ENCODE results near the gene PIGC.

DNA sequence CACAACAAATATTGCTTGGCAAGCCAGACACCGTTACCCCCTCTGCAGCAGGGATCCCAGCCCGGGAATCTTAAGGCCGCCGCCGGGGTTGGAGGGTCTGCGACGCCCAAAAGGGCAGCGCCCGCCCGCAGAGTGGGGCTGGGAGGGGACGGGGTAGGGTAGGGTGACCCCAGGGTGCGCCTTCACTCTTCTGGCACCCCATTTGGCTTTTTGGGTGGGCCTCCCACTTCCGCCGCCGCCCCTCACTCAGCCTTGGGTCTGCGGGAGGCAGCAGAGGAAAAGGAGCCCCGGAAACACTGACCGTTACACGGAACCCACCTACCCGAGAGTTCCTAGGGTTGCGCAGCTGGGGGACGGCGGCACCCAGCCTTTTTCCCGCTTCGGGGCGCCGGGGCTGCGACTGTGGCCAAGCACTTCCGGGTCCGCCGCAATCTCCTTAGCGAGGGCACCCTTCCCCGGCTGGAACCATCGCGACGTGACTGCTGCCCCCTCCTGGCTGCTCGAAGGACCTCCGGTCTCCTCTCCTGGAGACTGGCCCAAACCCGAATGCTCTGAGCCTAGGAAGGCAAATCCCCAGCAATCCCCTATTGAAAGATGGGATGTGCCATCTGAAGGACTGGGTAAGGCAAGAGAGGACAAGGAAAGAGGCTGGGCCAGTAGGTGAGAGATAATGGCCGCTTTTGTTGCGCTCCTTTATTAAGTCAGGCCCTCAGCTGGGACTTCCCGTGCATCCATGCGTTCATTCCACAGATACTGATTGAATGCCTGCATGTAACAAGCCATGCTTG lies at the start of gene PIGC:
- TF ChIP-seq, protein P1, sequence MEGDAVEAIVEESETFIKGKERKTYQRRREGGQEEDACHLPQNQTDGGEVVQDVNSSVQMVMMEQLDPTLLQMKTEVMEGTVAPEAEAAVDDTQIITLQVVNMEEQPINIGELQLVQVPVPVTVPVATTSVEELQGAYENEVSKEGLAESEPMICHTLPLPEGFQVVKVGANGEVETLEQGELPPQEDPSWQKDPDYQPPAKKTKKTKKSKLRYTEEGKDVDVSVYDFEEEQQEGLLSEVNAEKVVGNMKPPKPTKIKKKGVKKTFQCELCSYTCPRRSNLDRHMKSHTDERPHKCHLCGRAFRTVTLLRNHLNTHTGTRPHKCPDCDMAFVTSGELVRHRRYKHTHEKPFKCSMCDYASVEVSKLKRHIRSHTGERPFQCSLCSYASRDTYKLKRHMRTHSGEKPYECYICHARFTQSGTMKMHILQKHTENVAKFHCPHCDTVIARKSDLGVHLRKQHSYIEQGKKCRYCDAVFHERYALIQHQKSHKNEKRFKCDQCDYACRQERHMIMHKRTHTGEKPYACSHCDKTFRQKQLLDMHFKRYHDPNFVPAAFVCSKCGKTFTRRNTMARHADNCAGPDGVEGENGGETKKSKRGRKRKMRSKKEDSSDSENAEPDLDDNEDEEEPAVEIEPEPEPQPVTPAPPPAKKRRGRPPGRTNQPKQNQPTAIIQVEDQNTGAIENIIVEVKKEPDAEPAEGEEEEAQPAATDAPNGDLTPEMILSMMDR (IDR thresholded peaks at IDR 0.05): peak; percentile 52 to 88 (median 85)
- peak in 1 of 2 donors; percentile 20 for TF ChIP-seq POLR2A (IDR thresholded peaks at IDR 0.05)

Data from adrenal gland (tissue), 5 donors.